ENCODE data around the gene COL16A1. TPM values are rescaled to one million over a fixed set of nuclear protein-coding genes. Genes with fewer than 3 reads are reported as not detected.

Gene COL16A1
- total and polyA plus RNA-seq, 9 donors, result 19.8 to 237 (median 157) TPM

DNA sequence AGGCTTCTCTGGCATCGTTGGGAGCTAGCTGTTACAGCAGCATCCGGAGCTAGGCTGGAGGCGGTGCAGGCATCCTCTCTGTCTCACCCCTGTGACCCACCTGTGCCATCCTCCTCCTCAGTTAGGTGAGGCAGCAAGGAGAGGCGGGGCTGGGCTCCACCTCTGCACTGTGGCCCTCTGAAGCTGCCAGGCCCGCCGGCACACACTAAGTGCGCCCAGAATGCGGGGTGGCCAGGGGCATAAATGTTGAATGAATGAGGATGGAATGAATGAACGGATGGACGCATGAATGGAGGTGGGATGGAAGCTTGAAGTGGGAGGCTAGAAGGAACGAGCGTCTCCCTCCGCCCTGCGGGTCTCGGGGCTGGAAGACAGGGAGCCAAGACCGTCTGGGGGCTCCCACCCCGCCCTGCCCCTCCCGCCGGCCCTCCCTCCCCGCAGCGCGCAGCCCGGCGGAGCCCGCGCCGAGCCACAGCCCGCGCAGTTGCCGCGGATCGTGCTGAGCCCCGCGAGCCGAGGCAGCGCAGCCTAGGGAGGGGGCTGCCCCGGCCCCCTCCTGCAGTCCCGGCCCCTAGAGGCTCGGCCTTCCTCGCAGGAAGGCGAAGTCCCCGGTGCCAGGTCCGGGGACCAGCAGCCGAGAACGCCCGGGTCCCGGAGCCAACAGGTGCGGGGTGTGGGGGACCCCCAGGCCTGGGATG lies 86.5 kb downstream of the COL16A1 start, which contains the start of gene HCRTR1:
TSS of gene HCRTR1 (plus strand) at position 472 of the 698 bp plus-strand sequence. CDS start 1,504 bp downstream, outside the sequence.
- no peak for DNase-seq
- 4 to 10% (median 8%) methylated on average over 28 to 48 of the region's 48 CpGs for WGBS, 3 donors
- Histone ChIP-seq H3K36me3 (no peaks in the 10 kb centered on the region), H3K9me3 (no peaks in the 10 kb centered on the region), H3K27me3 (no peaks in the 10 kb centered on the region), H3K4me1 (ENCODE audit: insufficient read depth) (no peaks in the 10 kb centered on the region), H3K4me3 (peak within 1 kb of the TSS; percentile 30), H3K27ac (no peak within 1 kb of the TSS)
- TF ChIP-seq POLR2A (IDR thresholded peaks at IDR 0.05), result no peak
- TF ChIP-seq, protein P1, sequence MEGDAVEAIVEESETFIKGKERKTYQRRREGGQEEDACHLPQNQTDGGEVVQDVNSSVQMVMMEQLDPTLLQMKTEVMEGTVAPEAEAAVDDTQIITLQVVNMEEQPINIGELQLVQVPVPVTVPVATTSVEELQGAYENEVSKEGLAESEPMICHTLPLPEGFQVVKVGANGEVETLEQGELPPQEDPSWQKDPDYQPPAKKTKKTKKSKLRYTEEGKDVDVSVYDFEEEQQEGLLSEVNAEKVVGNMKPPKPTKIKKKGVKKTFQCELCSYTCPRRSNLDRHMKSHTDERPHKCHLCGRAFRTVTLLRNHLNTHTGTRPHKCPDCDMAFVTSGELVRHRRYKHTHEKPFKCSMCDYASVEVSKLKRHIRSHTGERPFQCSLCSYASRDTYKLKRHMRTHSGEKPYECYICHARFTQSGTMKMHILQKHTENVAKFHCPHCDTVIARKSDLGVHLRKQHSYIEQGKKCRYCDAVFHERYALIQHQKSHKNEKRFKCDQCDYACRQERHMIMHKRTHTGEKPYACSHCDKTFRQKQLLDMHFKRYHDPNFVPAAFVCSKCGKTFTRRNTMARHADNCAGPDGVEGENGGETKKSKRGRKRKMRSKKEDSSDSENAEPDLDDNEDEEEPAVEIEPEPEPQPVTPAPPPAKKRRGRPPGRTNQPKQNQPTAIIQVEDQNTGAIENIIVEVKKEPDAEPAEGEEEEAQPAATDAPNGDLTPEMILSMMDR (IDR thresholded peaks at IDR 0.05), result no peak
- intact Hi-C loops (cut with DNase I), result no loop called here

DNA sequence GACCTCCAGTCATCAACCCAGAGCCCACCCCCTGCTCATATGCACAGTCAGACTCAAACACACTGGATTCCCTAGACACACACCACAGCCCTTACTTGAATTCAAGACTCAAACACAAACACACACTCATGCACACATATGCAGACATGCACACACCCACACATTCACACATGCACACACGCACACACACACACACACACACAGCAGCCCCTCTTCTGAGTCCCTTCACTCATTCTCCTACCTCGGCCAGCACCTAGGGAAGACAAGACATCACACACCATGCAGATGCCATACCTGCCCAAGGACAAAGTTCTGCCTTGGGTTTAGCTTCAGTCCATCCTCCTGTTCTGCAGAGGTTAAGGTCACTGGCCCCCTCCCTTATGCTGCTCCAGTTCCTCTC lies 87.9 kb downstream of the COL16A1 start:
- WGBS, 3 donors, result 71 to 100% (median 90%) methylated on average over 2 of the region's 2 CpGs
- H3K4me3 ChIP-seq, result no peak overlapping the region
- H3K9me3 ChIP-seq, result no peaks in the 10 kb centered on the region
- H3K27ac ChIP-seq, result no peak overlapping the region
- no peak for TF ChIP-seq EP300 (IDR thresholded peaks at IDR 0.05)
- TF ChIP-seq, protein P1 (IDR thresholded peaks at IDR 0.05), result no peak
- TF ChIP-seq POLR2A (IDR thresholded peaks at IDR 0.05), result no peak
- no peaks in the 10 kb centered on the region for H3K36me3 ChIP-seq
- H3K27me3 ChIP-seq, result no peaks in the 10 kb centered on the region
- no peaks in the 10 kb centered on the region for H3K4me1 ChIP-seq (ENCODE audit: insufficient read depth)
- no peak for DNase-seq
- intact Hi-C loops (cut with DNase I), result no loop called here

DNA sequence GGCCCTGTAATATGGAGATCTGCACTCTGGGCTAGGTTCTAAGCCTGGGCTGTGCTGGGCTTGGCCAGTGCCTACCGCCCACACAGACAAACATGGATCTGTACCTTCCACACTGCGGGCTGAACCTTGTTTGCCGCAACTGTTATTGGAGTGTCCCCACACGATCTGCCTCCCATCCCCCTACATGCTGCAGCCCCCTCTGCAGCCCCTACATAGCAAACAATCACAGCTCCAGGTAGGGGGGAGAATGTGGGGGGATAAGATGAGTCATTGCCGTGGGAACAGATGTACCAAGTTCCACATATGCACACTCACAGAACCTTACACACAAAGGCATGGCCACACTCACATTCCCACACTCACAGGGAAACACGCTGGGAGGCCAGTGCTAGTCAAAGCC lies 88.4 kb downstream of the COL16A1 start:
- Histone ChIP-seq H3K27ac (no peak overlapping the region), H3K36me3 (no peaks in the 10 kb centered on the region), H3K9me3 (no peaks in the 10 kb centered on the region), H3K4me3 (no peak overlapping the region), H3K27me3 (no peaks in the 10 kb centered on the region), H3K4me1 (ENCODE audit: insufficient read depth) (no peaks in the 10 kb centered on the region)
- WGBS, 3 donors, result 76 to 87% (median 84%) methylated on average over 6 of the region's 6 CpGs
- intact Hi-C loops (cut with DNase I), result no loop called here
- no peak for DNase-seq
- TF ChIP-seq POLR2A (IDR thresholded peaks at IDR 0.05), result no peak
- TF ChIP-seq EP300 (IDR thresholded peaks at IDR 0.05), result no peak
- TF ChIP-seq, protein P1 (IDR thresholded peaks at IDR 0.05), result no peak

DNA sequence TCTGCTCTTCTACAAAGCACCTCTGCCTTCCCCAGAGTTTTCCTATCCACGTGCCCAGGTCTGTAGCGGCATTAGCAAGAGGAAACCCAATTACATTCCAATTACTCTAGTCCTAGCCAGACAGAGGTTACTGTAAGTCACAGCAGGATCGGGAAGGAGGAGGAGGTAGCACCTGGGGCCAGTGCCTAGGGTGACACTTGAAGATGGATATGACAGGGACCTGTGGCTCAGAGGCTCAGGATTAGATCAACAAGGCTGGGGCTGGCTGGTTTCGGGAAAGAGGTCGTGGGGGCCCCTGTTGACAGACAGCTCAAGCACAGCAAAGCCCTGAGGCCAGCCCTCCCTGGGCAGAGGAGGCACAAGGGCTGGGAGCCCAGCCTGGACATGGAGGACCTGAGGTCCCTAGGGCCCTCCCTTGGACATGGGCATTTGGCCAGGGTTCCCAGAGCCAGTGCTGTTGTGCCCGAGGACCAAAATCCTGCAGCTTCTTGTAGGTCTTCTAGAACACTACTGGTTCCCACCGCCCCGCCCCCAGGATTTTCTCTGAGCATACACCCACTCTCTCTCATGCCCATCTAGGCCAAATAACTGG lies 89.3 kb downstream of the COL16A1 start:
- Histone ChIP-seq H3K36me3 (no peaks in the 10 kb centered on the region), H3K9me3 (no peaks in the 10 kb centered on the region), H3K27me3 (no peaks in the 10 kb centered on the region), H3K4me3 (no peak overlapping the region), H3K4me1 (ENCODE audit: insufficient read depth) (no peaks in the 10 kb centered on the region), H3K27ac (no peak overlapping the region)
- no peak for TF ChIP-seq EP300 (IDR thresholded peaks at IDR 0.05)
- TF ChIP-seq, protein P1 (IDR thresholded peaks at IDR 0.05), result no peak
- no peak for TF ChIP-seq POLR2A (IDR thresholded peaks at IDR 0.05)
- 80 to 92% (median 88%) methylated on average over 8 of the region's 8 CpGs for WGBS, 3 donors
- intact Hi-C loops (cut with DNase I), result no loop called here
- DNase-seq, result no peak

Data from ovary (tissue), 9 donors.